Daoy (cell line): ENCODE data around the gene HBZ. TPM values are rescaled to one million over a fixed set of nuclear protein-coding genes. Genes with fewer than 3 reads are reported as not detected.
"Not testable (repeated sequence)": the region's sequence is repeated elsewhere in the genome, so short reads cannot be mapped to it uniquely, and the experiment has no call there.

ENCODE experiments used
- DNase-seq: peaks from one replicate; pipeline ENCODE4 v3.0.0-alpha.2; 2015; ENCODE audit warnings: low read depth
- total RNA-seq: library from RNA; depleted of rRNA; stranded (reverse); fragments of >200 nt; shearing (Covaris generic); gene quantifications from 2 replicates; pipeline ENCODE4 v1.2.3, GENCODE V29; 2014; rRNA removed

Gene HBZ
- total RNA-seq, 1 experiment from 2014 or later = not detected

DNA sequence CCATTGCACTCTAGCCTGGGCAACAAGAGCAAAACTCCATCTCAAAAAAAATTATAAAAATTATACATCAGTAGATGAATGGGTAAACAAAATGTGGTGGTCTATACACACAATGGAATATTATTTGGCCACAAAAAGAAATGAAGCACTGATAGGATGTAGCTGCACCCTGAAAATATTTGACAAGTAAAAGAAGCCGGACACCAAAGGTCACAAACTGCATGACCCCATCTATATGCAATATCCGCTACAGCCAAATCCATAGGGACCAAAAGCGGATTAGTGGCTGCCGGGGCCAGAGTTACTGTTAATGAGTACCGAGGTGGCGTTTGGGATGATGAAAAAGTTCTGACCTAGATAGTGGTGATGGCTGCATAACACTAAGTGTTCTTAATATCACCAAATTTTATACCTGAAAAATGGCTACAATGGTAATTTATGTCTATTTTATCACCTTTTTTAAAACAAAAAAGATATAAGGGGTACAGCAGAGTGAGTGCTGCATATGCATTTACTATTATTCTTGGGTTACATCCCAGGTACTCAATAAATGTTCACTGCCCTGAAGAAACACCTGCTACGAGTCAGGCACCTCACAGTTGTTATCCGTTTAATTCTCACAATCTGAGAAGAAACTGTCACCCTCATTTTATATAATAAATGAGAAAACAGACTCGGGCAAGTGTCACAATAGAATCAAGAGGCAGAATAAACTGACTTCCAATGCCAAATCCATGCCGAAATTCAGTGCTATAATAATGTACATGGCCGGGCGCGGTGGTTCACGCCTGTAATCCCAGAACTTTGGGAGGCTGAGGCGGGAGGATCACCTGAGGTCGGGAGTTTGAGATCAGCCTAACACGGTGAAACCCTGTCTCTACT lies 27.0 kb downstream of the HBZ start:
- DNase-seq = no peak

DNA sequence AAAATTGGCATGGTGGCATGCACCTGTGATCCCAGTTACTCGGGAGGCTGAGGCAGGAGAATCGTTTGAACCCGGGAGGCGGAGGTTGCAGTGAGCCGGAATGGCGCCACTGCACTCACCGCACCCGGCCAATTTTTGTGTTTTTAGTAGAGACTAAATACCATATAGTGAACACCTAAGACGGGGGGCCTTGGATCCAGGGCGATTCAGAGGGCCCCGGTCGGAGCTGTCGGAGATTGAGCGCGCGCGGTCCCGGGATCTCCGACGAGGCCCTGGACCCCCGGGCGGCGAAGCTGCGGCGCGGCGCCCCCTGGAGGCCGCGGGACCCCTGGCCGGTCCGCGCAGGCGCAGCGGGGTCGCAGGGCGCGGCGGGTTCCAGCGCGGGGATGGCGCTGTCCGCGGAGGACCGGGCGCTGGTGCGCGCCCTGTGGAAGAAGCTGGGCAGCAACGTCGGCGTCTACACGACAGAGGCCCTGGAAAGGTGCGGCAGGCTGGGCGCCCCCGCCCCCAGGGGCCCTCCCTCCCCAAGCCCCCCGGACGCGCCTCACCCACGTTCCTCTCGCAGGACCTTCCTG lies 27.7 kb downstream of the HBZ start, which contains the start of gene HBQ1:
Gene HBQ1 (plus strand): TSS at position 359 of the 575 bp plus-strand sequence. CDS start 28 bp downstream, at position 387.
- peak; percentile 46 for DNase-seq

DNA sequence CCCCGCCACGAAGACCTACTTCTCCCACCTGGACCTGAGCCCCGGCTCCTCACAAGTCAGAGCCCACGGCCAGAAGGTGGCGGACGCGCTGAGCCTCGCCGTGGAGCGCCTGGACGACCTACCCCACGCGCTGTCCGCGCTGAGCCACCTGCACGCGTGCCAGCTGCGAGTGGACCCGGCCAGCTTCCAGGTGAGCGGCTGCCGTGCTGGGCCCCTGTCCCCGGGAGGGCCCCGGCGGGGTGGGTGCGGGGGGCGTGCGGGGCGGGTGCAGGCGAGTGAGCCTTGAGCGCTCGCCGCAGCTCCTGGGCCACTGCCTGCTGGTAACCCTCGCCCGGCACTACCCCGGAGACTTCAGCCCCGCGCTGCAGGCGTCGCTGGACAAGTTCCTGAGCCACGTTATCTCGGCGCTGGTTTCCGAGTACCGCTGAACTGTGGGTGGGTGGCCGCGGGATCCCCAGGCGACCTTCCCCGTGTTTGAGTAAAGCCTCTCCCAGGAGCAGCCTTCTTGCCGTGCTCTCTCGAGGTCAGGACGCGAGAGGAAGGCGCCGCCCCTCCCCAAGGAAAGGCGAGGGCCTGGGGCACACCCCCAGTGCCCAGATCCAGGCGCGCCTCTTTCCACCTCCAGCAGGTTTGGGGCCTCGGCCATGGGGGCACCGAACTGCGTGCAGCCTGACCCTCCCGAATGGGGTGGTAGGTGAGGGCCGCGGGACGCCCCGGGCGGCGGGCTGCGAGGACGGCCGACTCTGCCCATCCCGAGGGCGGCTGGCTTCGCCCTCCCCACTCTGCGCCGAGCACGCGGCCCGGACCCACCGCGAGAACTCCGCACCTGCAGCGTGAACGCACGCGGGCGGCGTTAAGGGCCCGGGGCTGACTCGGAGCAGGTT lies 28.5 kb downstream of the HBZ start:
- DNase-seq = peak; percentile 82

DNA sequence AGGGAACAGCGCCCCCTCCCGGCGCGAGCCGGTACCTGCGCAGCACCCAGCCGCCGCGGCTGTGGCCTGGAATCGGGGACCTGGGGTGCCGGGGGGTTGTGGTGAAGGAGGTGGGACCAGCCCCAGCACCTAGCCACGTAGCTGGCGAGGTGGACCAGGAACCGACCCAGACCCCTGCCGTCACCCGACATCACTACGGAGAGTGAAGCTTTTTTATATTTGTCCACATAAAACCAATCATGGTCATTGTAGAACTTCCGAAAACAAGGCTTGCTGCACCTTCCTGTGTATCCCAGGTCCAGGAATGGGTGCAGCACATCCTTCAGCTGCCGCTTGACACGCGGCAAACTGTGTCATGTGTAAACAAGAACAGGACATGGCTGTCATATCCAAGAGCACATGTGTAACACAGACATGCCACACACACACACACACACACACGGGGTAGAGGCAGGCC lies 29.1 kb downstream of the HBZ start:
- DNase-seq = no peak

DNA sequence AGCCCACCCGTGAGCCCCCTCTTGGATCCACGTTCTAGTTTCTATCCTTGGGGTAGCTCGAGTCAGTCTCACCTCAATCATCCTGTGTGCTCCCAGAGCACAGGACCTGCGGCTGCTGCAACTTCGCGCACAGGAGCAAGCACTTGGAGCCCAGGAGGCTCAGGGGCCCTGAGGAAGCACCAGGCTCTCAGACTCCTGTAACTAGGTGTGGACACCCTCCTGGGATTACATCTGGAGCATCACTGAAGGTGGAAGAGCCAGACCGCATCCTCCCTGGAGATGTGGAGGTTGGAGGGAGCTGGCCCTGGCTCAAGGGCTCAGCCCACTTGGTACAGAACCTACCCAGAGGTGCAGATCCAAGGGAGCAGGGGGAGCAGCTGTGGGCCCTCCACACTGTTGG lies 30.6 kb downstream of the HBZ start:
- DNase-seq = no peak

DNA sequence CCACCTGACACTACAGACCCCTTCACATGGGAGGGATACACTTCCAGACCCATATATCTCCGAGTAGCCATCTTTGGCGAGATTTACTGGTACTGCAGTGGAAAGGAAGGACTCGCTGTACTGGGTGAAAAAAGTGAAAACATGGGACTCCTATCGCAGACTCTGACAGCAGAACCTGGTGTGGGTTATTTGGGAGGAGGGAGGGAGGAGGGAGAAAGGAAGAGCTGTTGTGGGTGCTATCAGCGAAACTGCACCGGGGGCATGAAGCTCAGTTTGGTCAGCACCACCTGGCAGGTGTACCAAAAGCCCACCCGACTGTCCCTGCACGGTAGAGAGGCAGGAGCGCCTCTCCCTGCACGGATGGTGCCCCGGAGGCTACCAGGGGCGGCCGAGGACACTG lies 32.8 kb downstream of the HBZ start:
- no peak for DNase-seq

DNA sequence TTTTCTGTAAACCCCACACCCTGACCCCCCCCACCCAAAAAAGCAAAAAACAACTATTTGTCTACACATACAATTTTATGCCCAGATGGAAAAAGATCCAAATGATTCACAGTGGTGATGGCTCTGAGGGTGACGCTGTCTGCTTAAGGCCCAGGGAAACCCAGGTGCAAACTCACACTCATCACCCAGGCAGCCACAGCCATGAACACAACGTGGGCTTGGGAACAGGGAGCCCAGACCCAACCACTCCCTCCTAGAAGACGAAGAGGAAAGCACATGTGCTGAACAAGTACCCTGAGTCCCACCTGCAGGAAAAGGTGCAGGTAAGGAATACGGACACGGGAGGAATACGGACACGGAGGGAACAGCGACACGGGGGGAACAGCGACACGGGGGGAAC lies 33.2 kb downstream of the HBZ start:
- DNase-seq = no peak

DNA sequence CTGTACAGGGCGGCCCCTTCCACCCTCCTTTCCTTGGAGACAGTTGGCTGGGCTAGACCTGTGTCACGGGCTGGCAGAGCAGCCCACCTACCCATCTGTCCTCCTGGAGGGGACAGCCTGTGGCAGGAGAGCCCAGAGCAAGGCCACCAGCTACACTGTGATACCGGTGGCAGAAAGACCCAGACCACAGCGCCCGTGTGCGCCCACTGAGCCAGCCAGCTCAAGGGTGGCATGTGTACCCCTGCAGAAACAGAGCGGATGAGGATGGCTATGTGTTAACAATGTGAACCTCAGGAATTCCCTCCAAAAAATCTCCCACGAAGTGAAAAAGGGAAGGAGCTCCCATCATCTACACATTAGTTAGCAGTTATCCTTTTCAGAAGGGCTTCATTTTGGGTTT lies 34.9 kb downstream of the HBZ start:
- no peak for DNase-seq

DNA sequence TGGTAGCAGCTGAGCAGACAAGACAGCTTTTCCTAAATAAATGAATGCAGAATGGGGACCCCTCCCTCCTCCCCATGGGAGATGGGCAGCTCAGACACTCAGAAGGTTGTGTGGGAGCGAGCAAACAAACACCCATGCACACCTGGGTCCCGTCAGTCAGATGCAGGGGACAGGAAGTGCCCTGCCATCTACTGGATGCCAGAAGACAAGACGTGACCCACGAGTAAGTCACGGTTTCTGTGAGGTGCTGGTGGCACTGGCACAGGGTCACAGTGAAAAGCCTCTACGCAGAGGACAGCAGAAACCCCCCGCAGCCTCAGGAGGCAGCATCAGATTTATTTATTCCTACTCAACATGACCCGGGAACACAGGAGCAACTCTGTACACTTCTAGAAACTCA lies 36.2 kb downstream of the HBZ start:
- DNase-seq = no peak

DNA sequence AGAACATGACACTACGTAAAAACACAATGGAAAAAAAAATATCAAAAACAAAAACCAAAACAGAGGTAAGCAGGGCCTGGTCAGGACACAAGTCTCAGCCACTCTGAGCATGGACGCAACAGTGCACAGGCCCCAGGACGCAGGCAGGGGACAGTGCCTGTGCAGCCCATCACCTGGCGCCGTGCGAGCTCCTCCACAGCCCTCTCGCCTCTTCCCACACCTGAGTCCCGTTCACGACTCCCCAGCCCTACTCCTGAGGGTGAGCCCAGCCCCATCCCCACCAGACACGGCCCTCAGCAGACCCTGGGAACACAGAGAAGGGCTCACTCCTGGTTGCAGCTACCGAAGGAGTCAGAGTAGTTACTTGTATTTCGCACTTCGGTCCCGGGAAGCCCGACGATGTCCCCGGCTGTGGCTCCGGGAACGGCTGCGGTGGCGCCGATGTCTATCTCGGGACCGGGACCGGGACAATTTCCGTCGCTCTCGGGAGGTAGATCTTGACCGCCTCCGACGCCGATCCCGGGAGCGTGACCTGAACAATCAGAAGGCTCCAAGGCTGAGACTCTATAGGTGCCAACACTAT lies 37.3 kb downstream of the HBZ start:
- DNase-seq = no peak

DNA sequence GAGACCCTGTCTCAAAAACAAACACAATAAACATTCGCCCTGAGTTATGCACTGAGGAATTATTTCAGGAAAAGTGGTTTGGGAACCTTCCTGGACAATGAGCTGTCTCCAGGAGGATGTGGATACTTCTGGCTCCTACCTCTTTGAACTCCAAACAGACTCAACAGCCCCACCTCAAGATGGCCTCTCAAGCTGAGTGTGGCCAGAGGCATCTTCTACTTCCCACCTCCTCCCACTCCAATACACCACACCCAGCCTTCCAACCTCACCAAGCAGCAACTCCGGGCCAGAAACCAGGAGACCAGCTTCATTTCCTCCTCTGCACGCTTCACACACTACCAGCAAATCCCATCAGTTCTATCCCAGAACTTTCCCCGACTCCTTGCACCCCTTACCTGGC lies 39.4 kb downstream of the HBZ start:
- DNase-seq = no peak

DNA sequence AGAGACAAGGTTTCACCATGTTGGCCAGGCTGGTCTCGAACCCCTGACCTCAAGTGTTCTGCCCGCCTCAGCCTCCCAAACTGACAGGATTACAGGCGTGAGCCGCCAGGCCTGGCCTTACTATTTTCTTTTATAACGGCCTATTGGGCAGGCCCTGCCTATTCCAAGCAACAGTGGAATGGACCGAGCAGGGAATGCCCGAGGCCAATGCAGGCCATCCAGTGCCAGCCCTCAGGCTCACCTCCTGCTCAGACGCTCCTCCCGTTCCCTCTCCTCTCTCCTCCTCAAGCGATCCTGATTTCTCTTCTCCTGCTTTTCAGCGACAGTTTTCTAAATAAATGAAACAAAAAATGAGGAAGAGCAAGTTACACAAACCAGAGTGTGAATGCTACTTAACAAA lies 40.2 kb downstream of the HBZ start:
- DNase-seq = no peak

DNA sequence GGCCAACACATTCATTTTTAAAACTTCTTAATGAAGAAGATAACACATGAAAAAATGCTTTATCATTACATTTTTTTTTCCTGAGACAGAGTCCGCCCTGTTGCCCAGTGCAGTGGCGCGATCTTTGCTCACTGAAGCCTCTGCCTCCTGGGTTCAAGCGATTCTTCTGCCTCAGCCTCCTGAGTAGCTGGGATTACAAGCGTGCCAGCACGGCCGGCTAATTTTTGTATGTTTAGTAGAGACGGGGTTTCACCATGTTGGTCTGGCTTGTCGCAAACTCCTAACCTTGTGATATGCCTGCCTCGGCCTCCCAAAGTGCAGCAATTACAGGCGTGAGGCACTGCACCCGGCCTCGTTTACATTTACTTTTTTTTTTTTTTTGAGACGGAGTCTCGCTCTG lies 41.0 kb downstream of the HBZ start:
- no peak for DNase-seq

DNA sequence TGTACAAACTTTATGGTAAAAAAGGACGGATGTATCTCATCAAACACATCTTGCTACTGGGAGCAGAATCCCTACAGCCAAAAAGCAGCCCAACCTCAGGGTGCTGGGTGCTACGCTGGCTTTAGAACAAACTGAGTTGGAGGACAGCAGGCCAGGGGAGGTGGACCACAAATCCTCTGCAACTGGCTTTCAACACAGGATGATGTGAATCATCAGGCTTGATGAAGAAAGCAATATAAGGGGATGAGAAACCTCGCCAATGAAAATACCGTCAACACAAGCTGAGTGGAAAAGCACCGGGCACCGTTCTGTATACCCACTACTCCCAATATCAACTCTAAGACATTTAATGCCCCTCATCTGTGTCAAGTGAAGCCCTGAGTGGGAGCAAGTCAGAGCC lies 42.1 kb downstream of the HBZ start:
- no peak for DNase-seq

DNA sequence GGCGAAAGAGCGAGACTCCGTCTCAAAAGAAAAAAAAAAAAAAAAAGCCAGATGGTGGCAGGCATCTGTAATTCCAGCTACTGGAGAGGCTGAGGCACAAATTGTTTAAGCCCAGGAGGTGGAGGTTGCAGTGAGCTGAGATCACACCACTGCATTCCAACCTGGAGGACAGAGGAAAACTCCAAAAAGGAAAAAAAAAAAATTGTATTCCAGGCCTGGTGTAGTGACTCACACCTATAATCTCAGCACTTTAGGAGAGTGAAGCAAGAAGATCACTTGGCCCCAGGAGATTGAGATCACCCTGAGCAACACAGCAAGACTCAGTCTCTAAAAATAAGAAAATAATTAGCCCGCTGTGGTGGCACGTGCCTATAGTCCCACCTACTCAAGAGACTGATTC lies 47.9 kb downstream of the HBZ start:
- peak; percentile 9 for DNase-seq

DNA sequence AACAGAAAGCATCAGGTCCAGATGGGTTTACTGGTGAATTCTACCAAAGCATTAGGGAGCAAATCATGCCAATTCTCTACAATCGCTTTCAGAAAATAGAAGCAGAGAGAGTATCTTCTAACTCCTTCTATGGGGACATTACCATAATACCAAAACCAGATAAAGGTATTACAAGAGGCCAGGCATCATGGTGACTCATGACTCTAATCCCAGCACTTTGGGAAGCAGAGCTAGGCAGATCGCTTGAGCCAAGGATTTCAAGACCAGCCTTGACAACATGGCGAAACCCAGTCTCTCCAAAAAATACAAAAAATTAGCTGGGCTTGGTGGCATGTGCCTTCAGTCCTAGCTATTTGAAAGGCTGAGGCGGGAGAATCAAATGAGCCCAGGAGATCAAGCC lies 50.8 kb downstream of the HBZ start:
- no peak for DNase-seq

DNA sequence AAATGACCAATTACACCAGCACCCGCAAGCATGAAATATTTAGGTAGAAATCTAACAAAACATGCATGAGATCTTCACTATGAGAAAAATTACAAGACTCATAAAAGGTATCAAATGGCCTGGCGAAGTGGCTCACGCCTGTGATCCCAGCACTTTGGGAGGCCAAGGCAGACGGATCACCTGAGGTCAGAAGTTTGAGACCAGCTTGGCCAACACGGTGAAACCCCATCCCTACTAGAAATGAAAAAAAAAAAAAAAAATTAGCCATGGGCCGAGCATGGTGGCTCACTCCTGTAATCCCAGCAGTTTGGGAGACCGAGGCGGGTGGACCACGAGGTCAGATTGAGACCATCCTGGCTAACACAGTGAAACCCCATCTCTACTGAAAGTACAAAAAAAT lies 51.6 kb downstream of the HBZ start:
- not testable (repeated sequence) for DNase-seq

Other genes with a start within 250 kb of the HBZ start
- 3.2 and 10.8 TPM in 2 replicates for gene POLR3K, start 99.0 kb upstream of the HBZ start, total RNA-seq
- 24.3 and 30.8 TPM in 2 replicates for gene SNRNP25, start 98.8 kb upstream of the HBZ start, total RNA-seq
- 4.7 and 9.3 TPM in 2 replicates for gene RHBDF1, start 80.0 kb upstream of the HBZ start, total RNA-seq
- 55.8 and 72.2 TPM in 2 replicates for gene MPG, start 74.4 kb upstream of the HBZ start, total RNA-seq
- gene NPRL3, start 14.0 kb upstream of the HBZ start, total RNA-seq = 2.6 and 3.3 TPM in 2 replicates
- gene HBM, start 13.3 kb downstream of the HBZ start, total RNA-seq = not detected in 2 replicates
- gene HBA2, start 20.2 kb downstream of the HBZ start, total RNA-seq = 3.5 TPM in 1 of 2 replicates, not detected in the other
- gene HBA1, start 24.0 kb downstream of the HBZ start, total RNA-seq = not detected in 2 replicates
- not detected in 2 replicates for gene HBQ1, start 27.8 kb downstream of the HBZ start, total RNA-seq
- gene LUC7L, start 76.8 kb downstream of the HBZ start, total RNA-seq = 35.5 and 42.3 TPM in 2 replicates
- gene FAM234A, start 82.2 kb downstream of the HBZ start, total RNA-seq = 25.8 and 29.1 TPM in 2 replicates
- 0.06 TPM in 1 of 2 replicates, not detected in the other for gene RGS11, start 123.3 kb downstream of the HBZ start, total RNA-seq
- not detected in 2 replicates for gene ARHGDIG, start 127.9 kb downstream of the HBZ start, total RNA-seq
- gene PDIA2, start 130.5 kb downstream of the HBZ start, total RNA-seq = 0.46 TPM in 1 of 2 replicates, not detected in the other
- gene AXIN1, start 200.1 kb downstream of the HBZ start, total RNA-seq = 18.1 and 19.3 TPM in 2 replicates
- gene MRPL28, start 217.9 kb downstream of the HBZ start, total RNA-seq = 128 and 141 TPM in 2 replicates
- 12.1 and 22.1 TPM in 2 replicates for gene PGAP6, start 229.3 kb downstream of the HBZ start, total RNA-seq
- 35.6 and 39.9 TPM in 2 replicates for gene NME4, start 244.6 kb downstream of the HBZ start, total RNA-seq
- 1.3 and 4.2 TPM in 2 replicates for gene DECR2, start 249.2 kb downstream of the HBZ start, total RNA-seq